Suprapubic skin (tissue), 3 donors: ENCODE data around the gene PRKACA.

ENCODE experiments used
- EP300 ChIP-seq: sonication (generic); formaldehyde crosslinking; IDR thresholded peaks from one replicate; pipeline ENCODE4 v1.6.1; 2017; ENCODE audit warnings: antibody characterized with exemption
- POLR2A ChIP-seq, 2 donors: fragments of 450-650 bp; IDR thresholded peaks; one replicate each; pipeline ENCODE4 v1.6.1; 2017; ENCODE audit warnings: antibody characterized with exemption in 2 of 2, mild to moderate bottlenecking in 2 of 2, moderate library complexity in 2 of 2
- TF ChIP-seq, protein P1 (sequence below), 2 donors: fragments of 200-600 bp in 1 of 2; fragments of 450-650 bp in 1 of 2; sonication (generic) in 1 of 2; IDR thresholded peaks; one replicate each; pipeline ENCODE4 v1.5.1; 2016 to 2019; ENCODE audit warnings: antibody characterized with exemption in 2 of 2, mild to moderate bottlenecking in 1 of 2, moderate library complexity in 1 of 2

DNA sequence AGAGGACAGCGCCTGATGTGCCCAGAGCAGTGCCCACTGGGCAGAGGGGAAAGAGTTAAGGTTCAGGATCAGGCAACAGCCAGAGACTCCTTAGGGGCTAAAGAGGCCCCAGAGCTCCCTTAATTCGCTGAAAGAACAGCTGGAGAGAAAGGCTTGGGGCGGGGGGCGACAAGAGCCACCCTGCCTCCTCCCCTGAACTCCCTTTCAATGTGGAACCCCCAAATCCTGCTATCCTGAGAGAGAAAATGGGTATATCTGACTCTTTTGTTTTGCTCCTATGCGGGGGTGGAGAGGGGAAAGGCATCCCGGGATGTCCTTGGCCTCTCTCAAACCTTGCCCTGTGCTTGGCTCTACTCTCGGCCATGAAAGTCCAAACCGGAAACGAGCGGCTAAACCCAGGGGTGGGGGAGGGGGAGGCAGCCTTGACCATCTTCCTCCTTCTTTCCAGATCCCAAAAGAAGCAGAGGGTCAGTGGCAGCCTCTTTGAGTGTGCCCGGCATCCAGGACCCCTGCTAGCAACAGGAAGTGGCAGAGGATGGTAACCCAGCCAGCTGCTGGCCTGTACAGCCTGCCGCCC, 4.7 kb downstream of the PRKACA start:
- TF ChIP-seq POLR2A (IDR thresholded peaks at IDR 0.05) (no peak), EP300 (no peak)
- TF ChIP-seq, protein P1, sequence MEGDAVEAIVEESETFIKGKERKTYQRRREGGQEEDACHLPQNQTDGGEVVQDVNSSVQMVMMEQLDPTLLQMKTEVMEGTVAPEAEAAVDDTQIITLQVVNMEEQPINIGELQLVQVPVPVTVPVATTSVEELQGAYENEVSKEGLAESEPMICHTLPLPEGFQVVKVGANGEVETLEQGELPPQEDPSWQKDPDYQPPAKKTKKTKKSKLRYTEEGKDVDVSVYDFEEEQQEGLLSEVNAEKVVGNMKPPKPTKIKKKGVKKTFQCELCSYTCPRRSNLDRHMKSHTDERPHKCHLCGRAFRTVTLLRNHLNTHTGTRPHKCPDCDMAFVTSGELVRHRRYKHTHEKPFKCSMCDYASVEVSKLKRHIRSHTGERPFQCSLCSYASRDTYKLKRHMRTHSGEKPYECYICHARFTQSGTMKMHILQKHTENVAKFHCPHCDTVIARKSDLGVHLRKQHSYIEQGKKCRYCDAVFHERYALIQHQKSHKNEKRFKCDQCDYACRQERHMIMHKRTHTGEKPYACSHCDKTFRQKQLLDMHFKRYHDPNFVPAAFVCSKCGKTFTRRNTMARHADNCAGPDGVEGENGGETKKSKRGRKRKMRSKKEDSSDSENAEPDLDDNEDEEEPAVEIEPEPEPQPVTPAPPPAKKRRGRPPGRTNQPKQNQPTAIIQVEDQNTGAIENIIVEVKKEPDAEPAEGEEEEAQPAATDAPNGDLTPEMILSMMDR (IDR thresholded peaks at IDR 0.05), result no peak
